ENCODE data around the gene TAC4. TPM values are rescaled to one million over a fixed set of nuclear protein-coding genes. Genes with fewer than 3 reads are reported as not detected.

Gene TAC4
- total RNA-seq (2022; extraction: Qiagen RNA extraction; ENCODE audit: low read depth) = not detected in 5 replicates

GRCh38 chr17:49848019-49848473 lies at the start of gene TAC4:
Gene TAC4 (minus strand): TSS chr17:49848069. CDS start chr17:49848017, 52 bp downstream.

GRCh38 chr17:49788478-49789242 lies 59.2 kb downstream of the TAC4 start, which contains the start of gene KAT7:
Gene KAT7 (plus strand): TSS chr17:49788681. CDS start chr17:49788835, 154 bp downstream.

Other genes starting within 250 kb of the TAC4 start
- gene SPOP, start 170.0 kb downstream of the TAC4 start, total RNA-seq (2022; extraction: Qiagen RNA extraction; ENCODE audit: low read depth) = 36.0 to 39.2 TPM (median 38.4 TPM) in 5 replicates
- 84.5 to 100 TPM (median 96.1 TPM) in 5 replicates for gene SLC35B1, start 140.1 kb downstream of the TAC4 start, total RNA-seq (2022; extraction: Qiagen RNA extraction; ENCODE audit: low read depth)
- gene FAM117A, start 83.9 kb downstream of the TAC4 start, total RNA-seq (2022; extraction: Qiagen RNA extraction; ENCODE audit: low read depth) = 1.2 to 1.3 TPM (median 1.2 TPM) in 5 replicates
- 24.0 to 28.7 TPM (median 27.4 TPM) in 5 replicates for gene KAT7, start 59.4 kb downstream of the TAC4 start, total RNA-seq (2022; extraction: Qiagen RNA extraction; ENCODE audit: low read depth)
- gene DLX4, start 121.1 kb upstream of the TAC4 start, total RNA-seq (2022; extraction: Qiagen RNA extraction; ENCODE audit: low read depth) = 1.7 to 2.3 TPM (median 2.3 TPM) in 5 replicates
- gene DLX3, start 147.2 kb upstream of the TAC4 start, total RNA-seq (2022; extraction: Qiagen RNA extraction; ENCODE audit: low read depth) = 0.05 to 0.10 TPM (median 0.07 TPM) in 4 of 5 replicates, not detected in the other
- 402 to 477 TPM (median 461 TPM) in 5 replicates for gene ITGA3, start 208.0 kb upstream of the TAC4 start, total RNA-seq (2022; extraction: Qiagen RNA extraction; ENCODE audit: low read depth)
- gene PDK2, start 247.3 kb upstream of the TAC4 start, total RNA-seq (2022; extraction: Qiagen RNA extraction; ENCODE audit: low read depth) = 10.4 to 19.1 TPM (median 16.7 TPM) in 5 replicates

Data from A549 treated with GW870086 at 1 μM for 4 hours (cell line).